HepG2 (cell line): ENCODE data around the gene INHA. TPM values are rescaled to one million over a fixed set of nuclear protein-coding genes. Genes with fewer than 3 reads are reported as not detected.

Experiments
- ATAC-seq: fragments of 200-7000 bp; cut with Tn5 transposase; 3 replicates; pipeline ENCODE4 v1.9.1; 2020; ENCODE audit warnings: mild to moderate bottlenecking, moderate library complexity
- BruUV-seq: library from RNA; stranded (reverse); fragments of 400-500 nt; replicated peaks from 2 replicates; lab custom pipeline; 2021; lab: Mats Ljungman, UMichigan
- CTCF ChIA-PET: fragments of 300-600 bp; formaldehyde crosslinking; extraction: SDS; loops from one replicate; lab custom pipeline; 2021; ENCODE audit warnings: low total read pairs, inconsistent platforms, low intra/inter-chr PET ratio; lab: Yijun Ruan, JAX
- POLR2A ChIA-PET: fragments of 350-600 bp; sonication (Branson Sonifier 250); formaldehyde crosslinking; loops from one replicate; lab custom pipeline; 2020; ENCODE audit warnings: antibody characterized with exemption, inconsistent platforms; lab: Yijun Ruan, JAX
- DNase-seq: peaks from one replicate; pipeline ENCODE4 v3.0.0-alpha.2; 2015; ENCODE audit warnings: low spot score
- FAIRE-seq: peaks from 3 replicates; lab custom pipeline; 2011; peaks lifted over from hg19 to GRCh38; lab: Jason Lieb, UNC
- H2AFZ ChIP-seq: one replicate; pipeline ENCODE4 v1.6.1; 2011; ENCODE audit warnings: low read length, inconsistent platforms
- H3K27ac ChIP-seq: fragments of 300-600 bp; 3 replicates; pipeline ENCODE4 v1.8.0; 2011; ENCODE audit warnings: mixed run types, mild to moderate bottlenecking, mixed read lengths, low read length, inconsistent platforms; ENCODE audit not compliant: insufficient read depth; ENCODE audit errors: extremely low read length
- H3K27me3 ChIP-seq, 2 experiments: fragments of 200-600 bp in 1 of 2; 2 replicates in 1 of 2; 3 replicates in 1 of 2; pipeline versions ENCODE4 v1.6.0 to v1.8.0; 2011; ENCODE audit warnings: low read length in 2 of 2, mild to moderate bottlenecking in 2 of 2, moderate library complexity in 2 of 2, inconsistent platforms in 1 of 2; ENCODE audit not compliant: insufficient read depth in 2 of 2, control insufficient read depth in 1 of 2
- H3K36me3 ChIP-seq, 2 experiments: fragments of 200-600 bp in 1 of 2; replicated peaks in 1 of 2; 2 replicates in 1 of 2; 3 replicates in 1 of 2; pipeline versions ENCODE4 v1.5.1 to v1.8.0; 2011; ENCODE audit warnings: low read length in 2 of 2, inconsistent platforms in 1 of 2; ENCODE audit not compliant: insufficient read depth in 2 of 2, control insufficient read depth in 1 of 2
- H3K4me1 ChIP-seq: 2 replicates; pipeline ENCODE4 v1.5.1; 2012; ENCODE audit warnings: low read length, inconsistent platforms; ENCODE audit not compliant: insufficient read depth
- H3K4me2 ChIP-seq: 2 replicates; pipeline ENCODE4 v1.6.0; 2011; ENCODE audit warnings: low read depth, low read length, inconsistent platforms
- H3K4me3 ChIP-seq, 3 experiments: fragments of 200-600 bp in 1 of 3; sonication (generic), shearing (Covaris generic) in 1 of 3; replicated peaks in 1 of 3; 2 replicates each; pipeline ENCODE4 v1.5.1; 2011 to 2016; ENCODE audit warnings: low read length in 3 of 3, inconsistent platforms in 2 of 3, low read depth in 2 of 3, mild to moderate bottlenecking in 2 of 3, control low read depth in 1 of 3, mixed read lengths in 1 of 3; ENCODE audit not compliant: insufficient read depth in 1 of 3
- H3K79me2 ChIP-seq: one replicate; pipeline ENCODE4 v1.6.1; 2011; ENCODE audit warnings: low read length, inconsistent platforms; ENCODE audit not compliant: insufficient read depth
- H3K9ac ChIP-seq: 2 replicates; pipeline ENCODE4 v1.6.0; 2011; ENCODE audit warnings: mild to moderate bottlenecking, low read depth, low read length, inconsistent platforms; ENCODE audit not compliant: insufficient read depth
- H3K9me3 ChIP-seq: 2 replicates; pipeline ENCODE4 v1.5.1; 2012; ENCODE audit warnings: mild to moderate bottlenecking, low read length
- H4K20me1 ChIP-seq: 2 replicates; pipeline ENCODE4 v1.6.0; 2011; ENCODE audit warnings: inconsistent platforms, mild to moderate bottlenecking, low read length, moderate library complexity; ENCODE audit not compliant: insufficient read depth
- CSRNP2 ChIP-seq: sonication (generic); formaldehyde crosslinking; conservative IDR thresholded peaks from 2 replicates; pipeline ENCODE4 v1.8.0; 2022; ENCODE audit warnings: low read depth, missing genetic modification reagents
- HMGXB4 ChIP-seq, 2 experiments: sonication (generic) in 1 of 2; formaldehyde crosslinking in 1 of 2; IDR thresholded peaks; 2 replicates each; pipeline versions ENCODE4 v1.4.0 to v1.6.1; 2018 to 2020; ENCODE audit warnings: missing genetic modification reagents in 2 of 2, borderline replicate concordance in 1 of 2, low read depth in 1 of 2, mild to moderate bottlenecking in 1 of 2, missing biosample characterization in 1 of 2
- IRF2 ChIP-seq: IDR thresholded peaks from 2 replicates; pipeline ENCODE4 v1.6.1; 2018; ENCODE audit warnings: missing genetic modification reagents, missing compliant biosample characterization
- MIER2 ChIP-seq: IDR thresholded peaks from 2 replicates; pipeline ENCODE4 v1.6.1; 2016; ENCODE audit warnings: missing biosample characterization, missing genetic modification reagents
- NFATC3 ChIP-seq: sonication (generic); formaldehyde crosslinking; IDR thresholded peaks from 2 replicates; pipeline ENCODE4 v1.5.1; 2020; ENCODE audit warnings: mild to moderate bottlenecking, missing genetic modification reagents
- NR2F6 ChIP-seq, 2 experiments: IDR thresholded peaks; 2 replicates each; pipeline ENCODE4 v1.6.1; 2016; ENCODE audit warnings: antibody characterized with exemption in 1 of 2, mild to moderate bottlenecking in 1 of 2
- SNAI1 ChIP-seq: sonication (generic); formaldehyde crosslinking; IDR thresholded peaks from 2 replicates; pipeline ENCODE4 v1.5.0; 2020; ENCODE audit warnings: mild to moderate bottlenecking, missing genetic modification reagents, borderline replicate concordance
- TARDBP ChIP-seq: sonication (generic); formaldehyde crosslinking; IDR thresholded peaks from 2 replicates; pipeline ENCODE4 v1.8.0; 2022; ENCODE audit warnings: mild to moderate bottlenecking, missing genetic modification reagents
- TFDP1 ChIP-seq: IDR thresholded peaks from 2 replicates; pipeline ENCODE4 v1.6.1; 2016; ENCODE audit warnings: missing compliant biosample characterization, missing genetic modification reagents, borderline replicate concordance
- U2AF2 ChIP-seq: fragments of 200-400 bp; formaldehyde crosslinking; IDR thresholded peaks from 2 replicates; pipeline ENCODE4 v1.6.1; 2017; ENCODE audit warnings: low read depth, mild to moderate bottlenecking, low read length
- ZBTB26 ChIP-seq: IDR thresholded peaks from 2 replicates; pipeline ENCODE4 v1.6.1; 2016; ENCODE audit warnings: missing compliant biosample characterization, missing genetic modification reagents, borderline replicate concordance
- ZNF275 ChIP-seq: sonication (generic); formaldehyde crosslinking; IDR thresholded peaks from 2 replicates; pipeline ENCODE4 v1.8.0; 2022; ENCODE audit warnings: missing genetic modification reagents, mild to moderate bottlenecking, inconsistent platforms, borderline replicate concordance
- ZNF280D ChIP-seq: sonication (generic); formaldehyde crosslinking; IDR thresholded peaks from 2 replicates; pipeline ENCODE4 v1.5.1; 2020; ENCODE audit warnings: mild to moderate bottlenecking, missing genetic modification reagents
- WGBS: methylation state at CpG from one replicate; pipeline ENCODE4 v1.1.6; 2017; ENCODE audit warnings: low lambda C conversion rate; 5-methylcytosine and 5-hydroxymethylcytosine counted together
- in situ Hi-C: cut with HindIII; loops from 2 replicates; pipeline ENCODE4 v1.10.0; 2017; ENCODE audit warnings: low pct_unique_long_range_greater_than_20kb; ENCODE audit not compliant: extremely low pct_ligation_motif_present
- intact Hi-C: fragments of 100-400 bp; cut with micrococcal nuclease; formaldehyde crosslinking; loops from one replicate; pipeline ENCODE4 v1.10.0; 2022; ENCODE audit not compliant: unreplicated experiment
- polyA plus RNA-seq, 8 experiments: library from polyadenylated mRNA; depleted of rRNA in 3 of 8; stranded (reverse) in 7 of 8; unstranded in 1 of 8; fragments of >200 nt; fragmentation: Illumina TruSeq in 4 of 8; extraction: Trizol in 4 of 8; gene quantifications; 2 replicates each; pipeline versions ENCODE4 v1.2.1 to v1.2.3, GENCODE V29; 2011 to 2016; ENCODE audit warnings: low read depth in 4 of 8, missing spikeins in 1 of 8, mixed read lengths in 1 of 8; ENCODE audit not compliant: insufficient read depth in 1 of 8
- total RNA-seq, 5 experiments: library from RNA; depleted of rRNA; stranded (reverse); fragments of >200 nt; fragmentation: Illumina TruSeq; extraction: Trizol; gene quantifications; 2 replicates each; pipeline ENCODE4 v1.2.3, GENCODE V29; 2016; ENCODE audit warnings: low read depth in 1 of 5

Gene INHA
- total and polyA plus RNA-seq, 2 of the 13 experiments (the other 11 are each of a cell fraction or from before 2014, with no cell fraction given) = 4.1 to 15.2 TPM

GRCh38 chr2:219625179-219625578, 53.1 kb downstream of the INHA start:
- in situ Hi-C loops (no loop called here), intact Hi-C loops (loop anchor here (5.0 kb wide), 1 partner anchor 48 kb away; no protein-coding TSS in a partner anchor)
- no TSS peak for BruUV-seq
- 32% methylated on average over 5 of the region's 5 CpGs for WGBS
- H3K27ac ChIP-seq = no peak overlapping the region
- no peak for FAIRE-seq
- H3K4me3 ChIP-seq = no peak overlapping the region
- H2AFZ ChIP-seq = no peak overlapping the region
- no peak overlapping the region for H3K4me2 ChIP-seq
- no peak for ATAC-seq
- H3K36me3 ChIP-seq = no peaks in the 10 kb centered on the region
- H3K4me1 ChIP-seq = peaks cover 31% of the 10 kb centered on the region
- H4K20me1 ChIP-seq = no peaks in the 10 kb centered on the region
- H3K9me3 ChIP-seq = no peaks in the 10 kb centered on the region
- DNase-seq = no peak
- no peaks in the 10 kb centered on the region for H3K79me2 ChIP-seq
- H3K9ac ChIP-seq = no peak overlapping the region
- ChIA-PET CTCF (no interaction called here), POLR2A (no interaction called here)
- peaks cover 21 to 82% of the 10 kb centered on the region in 2 experiments for H3K27me3 ChIP-seq
- TF ChIP-seq HMGXB4 (CRISPR knock-in tag; IDR thresholded peaks at IDR 0.05; ENCODE audit: borderline replicate concordance in 1 of 2, low read depth in 1 of 2) = no peak
- TF ChIP-seq U2AF2 = no peak
- TF ChIP-seq ZNF280D (CRISPR knock-in tag) = no peak
- no peak for TF ChIP-seq ZNF275 (CRISPR knock-in tag)
- TF ChIP-seq SNAI1 = no peak
- TF ChIP-seq ZBTB26 (CRISPR knock-in tag) = no peak
- TF ChIP-seq NR2F6 (IDR thresholded peaks at IDR 0.05) = no peak
- TF ChIP-seq NR2F6 (CRISPR knock-in tag; IDR thresholded peaks at IDR 0.05) = no peak
- TF ChIP-seq CSRNP2 (CRISPR knock-in tag) = no peak
- TF ChIP-seq TFDP1 (CRISPR knock-in tag) = no peak
- no peak for TF ChIP-seq TARDBP (CRISPR knock-in tag)
- TF ChIP-seq NFATC3 (CRISPR knock-in tag) = no peak
- no peak for TF ChIP-seq IRF2 (CRISPR knock-in tag)
- TF ChIP-seq MIER2 = no peak
